IMR-90 (cell line): ENCODE measurements around the gene C5orf52. TPM values are rescaled to one million over a fixed set of nuclear protein-coding genes. Genes with fewer than 3 reads are reported as not detected.

ENCODE experiments used
- ATAC-seq: fragments of 200-7000 bp; cut with Tn5 transposase; 2 replicates; pipeline ENCODE4 v1.9.1; 2020; ENCODE audit warnings: low read depth, mild to moderate bottlenecking, moderate library complexity
- BruUV-seq: library from RNA; stranded (reverse); fragments of 400-500 nt; replicated peaks from 2 replicates; lab custom pipeline; 2021; lab: Mats Ljungman, UMichigan
- CTCF ChIA-PET: fragments of 300-600 bp; formaldehyde crosslinking; extraction: SDS; loops from one replicate; lab custom pipeline; 2021; ENCODE audit warnings: antibody characterized with exemption; lab: Yijun Ruan, JAX
- POLR2A ChIA-PET: fragments of 300-600 bp; sonication (Branson Sonifier 250); formaldehyde crosslinking; loops from one replicate; lab custom pipeline; 2022; ENCODE audit warnings: antibody characterized with exemption; ENCODE audit not compliant: unreplicated experiment; lab: Charles Lee
- DNase-seq: peaks from one replicate; pipeline ENCODE4 v3.0.0; 2013
- H2AFZ ChIP-seq: replicated peaks from 2 replicates; pipeline ENCODE3; 2013; ENCODE audit warnings: low read length, mild to moderate bottlenecking; ENCODE audit not compliant: poor library complexity
- H2AK5ac ChIP-seq: 2 replicates; pipeline ENCODE4 v1.6.1; 2013; ENCODE audit warnings: low read depth, low read length, inconsistent platforms
- H2AK9ac ChIP-seq: replicated peaks from 2 replicates; pipeline ENCODE3; 2013; ENCODE audit warnings: mild to moderate bottlenecking, low read depth, low read length, moderate library complexity; ENCODE audit not compliant: poor library complexity
- H2BK120ac ChIP-seq: 2 replicates; pipeline ENCODE4 v1.6.1; 2013; ENCODE audit warnings: low read depth, low read length, inconsistent platforms
- H2BK15ac ChIP-seq: 3 replicates; pipeline ENCODE4 v1.6.1; 2013; ENCODE audit warnings: low read depth, low read length, inconsistent platforms
- H2BK20ac ChIP-seq: 2 replicates; pipeline ENCODE4 v1.6.1; 2013; ENCODE audit warnings: low read depth, mild to moderate bottlenecking, inconsistent platforms, low read length, moderate library complexity
- H2BK5ac ChIP-seq: 2 replicates; pipeline ENCODE4 v1.6.1; 2013; ENCODE audit warnings: mild to moderate bottlenecking, low read depth, low read length, inconsistent platforms; ENCODE audit not compliant: poor library complexity, severe bottlenecking
- H3K14ac ChIP-seq: replicated peaks from 2 replicates; pipeline ENCODE4 v1.6.1; 2013; ENCODE audit warnings: low read depth, low read length, inconsistent platforms
- H3K18ac ChIP-seq: 2 replicates; pipeline ENCODE4 v1.6.1; 2013; ENCODE audit warnings: low read depth, low read length, control low read depth
- H3K23ac ChIP-seq: 2 replicates; pipeline ENCODE4 v1.6.1; 2013; ENCODE audit warnings: low read depth, low read length, inconsistent platforms
- H3K27ac ChIP-seq: 2 replicates; pipeline ENCODE4 v1.5.1; 2013; ENCODE audit warnings: mild to moderate bottlenecking, control low read depth, low read length; ENCODE audit not compliant: insufficient read depth
- H3K27me3 ChIP-seq: 2 replicates; pipeline ENCODE4 v1.6.1; 2013; ENCODE audit warnings: low read length; ENCODE audit not compliant: control insufficient read depth, insufficient read depth
- H3K36me3 ChIP-seq: 2 replicates; pipeline ENCODE4 v1.6.1; 2013; ENCODE audit warnings: low read length, mixed read lengths; ENCODE audit not compliant: control insufficient read depth, insufficient read depth
- H3K4ac ChIP-seq: 2 replicates; pipeline ENCODE4 v1.6.1; 2013; ENCODE audit warnings: low read depth, low read length, inconsistent platforms
- H3K4me1 ChIP-seq: 2 replicates; pipeline ENCODE4 v1.6.1; 2013; ENCODE audit warnings: low read length, mixed read lengths; ENCODE audit not compliant: control insufficient read depth, insufficient read depth
- H3K4me2 ChIP-seq: 2 replicates; pipeline ENCODE4 v1.6.1; 2013; ENCODE audit warnings: low read depth, mild to moderate bottlenecking, control low read depth, low read length, moderate library complexity
- H3K4me3 ChIP-seq: 2 replicates; pipeline ENCODE4 v1.5.1; 2013; ENCODE audit warnings: low read depth, mild to moderate bottlenecking, control low read depth, low read length, moderate library complexity; ENCODE audit not compliant: insufficient read depth
- H3K56ac ChIP-seq: 2 replicates; pipeline ENCODE4 v1.6.1; 2013; ENCODE audit warnings: low read length, inconsistent platforms; ENCODE audit not compliant: insufficient read depth; ENCODE audit errors: extremely low read depth
- H3K79me1 ChIP-seq, 2 experiments: 2 replicates each; pipeline ENCODE4 v1.6.1; 2013; ENCODE audit warnings: low read length in 2 of 2, inconsistent platforms in 1 of 2, low read depth in 1 of 2
- H3K9ac ChIP-seq: 2 replicates; pipeline ENCODE4 v1.6.1; 2013; ENCODE audit warnings: low read depth, low read length, control low read depth
- H3K9me1 ChIP-seq: 2 replicates; pipeline ENCODE4 v1.6.1; 2013; ENCODE audit warnings: low read length, inconsistent platforms; ENCODE audit not compliant: insufficient read depth
- H3K9me3 ChIP-seq: 2 replicates; pipeline ENCODE4 v1.6.1; 2013; ENCODE audit warnings: low read length; ENCODE audit not compliant: control insufficient read depth, insufficient read depth
- H4K20me1 ChIP-seq: 2 replicates; pipeline ENCODE4 v1.6.1; 2013; ENCODE audit warnings: low read length, inconsistent platforms; ENCODE audit not compliant: insufficient read depth
- H4K5ac ChIP-seq: 2 replicates; pipeline ENCODE4 v1.6.1; 2013; ENCODE audit warnings: mild to moderate bottlenecking, low read depth, low read length, control low read depth
- H4K8ac ChIP-seq, 2 experiments: 2 replicates each; pipeline ENCODE4 v1.6.1; 2013; ENCODE audit warnings: low read depth in 2 of 2, low read length in 2 of 2, control low read depth in 1 of 2, inconsistent platforms in 1 of 2
- H4K91ac ChIP-seq: 2 replicates; pipeline ENCODE4 v1.6.1; 2013; ENCODE audit warnings: low read depth, low read length, inconsistent platforms; ENCODE audit not compliant: insufficient read depth
- CEBPB ChIP-seq: IDR thresholded peaks from 2 replicates; pipeline ENCODE4 v1.6.1; 2012; ENCODE audit warnings: low read depth, low read length, improper control_type of control experiment
- CHD1 ChIP-seq: IDR thresholded peaks from 2 replicates; pipeline ENCODE4 v1.6.1; 2012; ENCODE audit warnings: low read depth, low read length, improper control_type of control experiment
- MAZ ChIP-seq: IDR thresholded peaks from 2 replicates; pipeline ENCODE4 v1.6.1; 2012; ENCODE audit warnings: low read depth, mild to moderate bottlenecking, low read length, improper control_type of control experiment, moderate library complexity, borderline replicate concordance
- NFE2L2 ChIP-seq: fragments of 150-350 bp; IDR thresholded peaks from 2 replicates; pipeline ENCODE4 v1.6.1; 2016; ENCODE audit warnings: low read depth, mild to moderate bottlenecking, low read length
- RAD21 ChIP-seq: IDR thresholded peaks from 2 replicates; pipeline ENCODE4 v1.6.1; 2012; ENCODE audit warnings: low read length, improper control_type of control experiment
- RFX5 ChIP-seq: IDR thresholded peaks from 2 replicates; pipeline ENCODE4 v1.8.0; 2012; ENCODE audit warnings: low read depth, mild to moderate bottlenecking, low read length, moderate library complexity
- WGBS, 2 experiments: methylation state at CpG; one replicate each; pipeline versions ENCODE4 v1.1.5 to v1.1.7; 2013; ENCODE audit warnings: missing lambda C conversion rate in 2 of 2; ENCODE audit not compliant: insufficient read length in 1 of 2; ENCODE audit errors: extremely low coverage in 2 of 2; 5-methylcytosine and 5-hydroxymethylcytosine counted together
- dilution Hi-C: fragments of 300-500 bp; cut with HindIII; formaldehyde crosslinking; loops from one replicate; pipeline ENCODE4 v1.14.3; 2018; ENCODE audit warnings: low sequenced_read_pairs; ENCODE audit not compliant: unreplicated experiment
- in situ Hi-C: fragments of 300-500 bp; cut with MboI; formaldehyde crosslinking; loops from 3 replicates; pipeline ENCODE4 v1.14.3; 2019; ENCODE audit warnings: low sequenced_read_pairs, inconsistent platforms, mixed read lengths
- intact Hi-C: fragments of 100-400 bp; cut with micrococcal nuclease; formaldehyde crosslinking; loops from 2 replicates; pipeline ENCODE4 v1.10.0; 2022
- polyA plus RNA-seq, 3 experiments: library from polyadenylated mRNA; depleted of rRNA; stranded (reverse); fragments of >200 nt; gene quantifications; 2 replicates each; pipeline ENCODE4 v1.2.3, GENCODE V29; 2012; ENCODE audit warnings: low replicate concordance in 1 of 3
- total RNA-seq: library from RNA; depleted of rRNA; stranded (reverse); fragments of >200 nt; gene quantifications from 2 replicates; pipeline ENCODE4 v1.2.3, GENCODE V29; 2012
- TF ChIP-seq, protein P1 (sequence below): fragments of 150-350 bp; IDR thresholded peaks from 2 replicates; pipeline ENCODE4 v1.6.1; 2016; ENCODE audit warnings: low read depth, mild to moderate bottlenecking, low read length, moderate library complexity, borderline replicate concordance

C5orf52 gene
- total and polyA plus RNA-seq, 2 of the 4 experiments (the other 2 are of a cell fraction), result not detected

DNA sequence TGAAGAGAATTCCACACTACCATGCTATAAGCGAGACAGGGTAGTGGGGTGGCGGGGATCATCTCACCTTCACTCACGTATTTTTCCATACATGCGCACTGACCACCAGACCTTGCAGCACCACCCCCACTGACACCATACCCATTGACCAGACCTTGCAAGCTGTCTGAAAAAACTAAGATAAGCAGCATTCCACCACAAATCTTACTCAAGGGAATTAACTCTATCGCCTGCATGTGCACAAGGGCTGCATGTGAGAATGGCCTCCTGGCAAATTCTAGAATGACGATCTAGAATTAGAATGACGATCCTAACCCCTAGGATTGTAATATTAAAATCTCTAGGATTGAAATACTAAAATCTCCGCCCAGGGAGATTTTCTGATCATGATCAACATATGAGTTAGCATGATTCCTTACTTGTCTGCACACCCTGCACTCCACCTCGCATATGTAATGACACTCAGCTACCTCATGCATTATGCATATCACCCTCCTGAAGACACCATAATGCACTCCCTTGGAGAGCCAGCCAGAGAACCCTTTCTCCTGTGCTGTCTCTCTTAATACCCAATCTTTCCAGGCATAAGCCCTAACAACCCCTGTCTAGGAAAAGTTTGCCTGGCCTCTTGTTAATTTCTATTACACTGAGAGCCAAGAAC is 30.8 kb upstream of the C5orf52 start:
- no peak overlapping the region for H2BK5ac ChIP-seq
- CTCF ChIA-PET, result no interaction called here
- no peak overlapping the region for H2AK9ac ChIP-seq
- H3K4me3 ChIP-seq, result no peak overlapping the region
- H3K18ac ChIP-seq, result no peak overlapping the region
- no peak for ATAC-seq
- H3K23ac ChIP-seq, result no peak overlapping the region
- no peak overlapping the region for H3K56ac ChIP-seq
- no peak overlapping the region for H3K9ac ChIP-seq
- no peak overlapping the region for H4K5ac ChIP-seq
- no peak overlapping the region for H2BK120ac ChIP-seq
- BruUV-seq, result no TSS peak
- H3K14ac ChIP-seq, result no peak overlapping the region
- no peak overlapping the region for H2AK5ac ChIP-seq
- no peaks in the 10 kb centered on the region for H3K27me3 ChIP-seq
- no peaks in the 10 kb centered on the region for H3K9me3 ChIP-seq
- H3K36me3 ChIP-seq, result no peaks in the 10 kb centered on the region
- H2BK15ac ChIP-seq, result no peak overlapping the region
- no peaks in the 10 kb centered on the region for H3K4me1 ChIP-seq
- POLR2A ChIA-PET, result no interaction called here
- H3K27ac ChIP-seq, result no peak overlapping the region
- TF ChIP-seq RAD21, result no peak
- TF ChIP-seq CHD1, result no peak
- TF ChIP-seq MAZ, result no peak
- TF ChIP-seq CEBPB, result no peak
- TF ChIP-seq, protein P1, sequence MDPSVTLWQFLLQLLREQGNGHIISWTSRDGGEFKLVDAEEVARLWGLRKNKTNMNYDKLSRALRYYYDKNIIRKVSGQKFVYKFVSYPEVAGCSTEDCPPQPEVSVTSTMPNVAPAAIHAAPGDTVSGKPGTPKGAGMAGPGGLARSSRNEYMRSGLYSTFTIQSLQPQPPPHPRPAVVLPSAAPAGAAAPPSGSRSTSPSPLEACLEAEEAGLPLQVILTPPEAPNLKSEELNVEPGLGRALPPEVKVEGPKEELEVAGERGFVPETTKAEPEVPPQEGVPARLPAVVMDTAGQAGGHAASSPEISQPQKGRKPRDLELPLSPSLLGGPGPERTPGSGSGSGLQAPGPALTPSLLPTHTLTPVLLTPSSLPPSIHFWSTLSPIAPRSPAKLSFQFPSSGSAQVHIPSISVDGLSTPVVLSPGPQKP, result no peak
- TF ChIP-seq RFX5, result no peak
- TF ChIP-seq NFE2L2, result no peak
- in situ Hi-C loops, result no loop called here
- H4K8ac ChIP-seq, result no peak overlapping the region
- H4K91ac ChIP-seq, result no peak overlapping the region
- 67% methylated on average over 3 of the region's 9 CpGs; no CpG with 5 or more reads in 1 of the 2 experiments for WGBS, 2 experiments
- H3K79me1 ChIP-seq, result no peaks in the 10 kb centered on the region
- intact Hi-C loops, result no loop called here
- dilution Hi-C loops, result no loop called here
- no peak overlapping the region for H2BK20ac ChIP-seq
- H3K4ac ChIP-seq, result no peak overlapping the region
- no peak overlapping the region for H3K4me2 ChIP-seq
- H3K9me1 ChIP-seq, result no peaks in the 10 kb centered on the region
- no peak for DNase-seq
- H2AFZ ChIP-seq, result no peak overlapping the region
- H4K20me1 ChIP-seq, result no peaks in the 10 kb centered on the region
